Measurements from ENCODE around the gene FBXO8. TPM values are rescaled to one million over a fixed set of nuclear protein-coding genes. Genes with fewer than 3 reads are reported as not detected.

The FBXO8 gene
- polyA plus RNA-seq, 1 of the 3 experiments (the other 2 are of a cell fraction) = 16.0 TPM

GRCh38 chr4:174218127-174218790, 65.2 kb downstream of the FBXO8 start (continued):
- TF ChIP-seq RFX5 (IDR thresholded peaks at IDR 0.05; ENCODE audit: low read length) (no peak), NRF1 (IDR thresholded peaks at IDR 0.05; ENCODE audit: low read depth, low read length) (no peak), IRF3 (IDR thresholded peaks at IDR 0.05; ENCODE audit: low read depth, low read length) (no peak), MAX (IDR thresholded peaks at IDR 0.05; ENCODE audit: low read depth) (0 out of 2 replicates have a peak, but pooled peaks have one; percentile 11), ELF1 (IDR thresholded peaks at IDR 0.05) (no peak), RXRA (IDR thresholded peaks at IDR 0.05; ENCODE audit: borderline replicate concordance, low read depth) (no peak), RAD21 (IDR thresholded peaks at IDR 0.05; ENCODE audit: low read length) (no peak), CTCF (IDR thresholded peaks at IDR 0.05) (no peak)

GRCh38 chr4:174217273-174218126, 66.0 kb downstream of the FBXO8 start:
- H3K4me3 ChIP-seq (ENCODE audit: low read depth in 2 of 2, low read length in 1 of 2) = peak overlapping the region; percentile 50 to 62
- DNase-seq = peak; percentile 85
- H3K79me2 ChIP-seq (ENCODE audit: insufficient read depth) = no peaks in the 10 kb centered on the region
- TF ChIP-seq EZH2phosphoT487 (IDR thresholded peaks at IDR 0.05; ENCODE audit: borderline replicate concordance, low read depth) = no peak
- no peak for TF ChIP-seq NRF1 (IDR thresholded peaks at IDR 0.05; ENCODE audit: low read depth, low read length)
- TF ChIP-seq RXRA (IDR thresholded peaks at IDR 0.05; ENCODE audit: borderline replicate concordance, low read depth) = no peak
- peak; percentile 84 for TF ChIP-seq NFIC (IDR thresholded peaks at IDR 0.05; ENCODE audit: borderline replicate concordance)
- TF ChIP-seq MAX (IDR thresholded peaks at IDR 0.05; ENCODE audit: low read depth) = no peak
- no peak for TF ChIP-seq ELF1 (IDR thresholded peaks at IDR 0.05)
- TF ChIP-seq GATA2 (CRISPR knock-in tag; IDR thresholded peaks at IDR 0.05) = peak; percentile 67; the same call in 1 of the 2 replicates
- no peak; the same call in 1 of the 2 replicates for TF ChIP-seq SIN3A (IDR thresholded peaks at IDR 0.05; ENCODE audit: borderline replicate concordance, low read depth, low read length)
- TF ChIP-seq TEAD4 (IDR thresholded peaks at IDR 0.05; ENCODE audit: borderline replicate concordance, insufficient read depth) = peak; percentile 76
- peak; percentile 38; the same call in 1 of the 2 replicates for TF ChIP-seq MXI1 (IDR thresholded peaks at IDR 0.05; ENCODE audit: low read depth, low read length)
- TF ChIP-seq SMC3 (IDR thresholded peaks at IDR 0.05; ENCODE audit: low read depth, low read length) = peak; percentile 15; the same call in 1 of the 2 replicates
- TF ChIP-seq FOSL2 (IDR thresholded peaks at IDR 0.05; ENCODE audit: borderline replicate concordance, low read depth) = no peak
- TF ChIP-seq CTCF (IDR thresholded peaks at IDR 0.05) = peak; percentile 29
- no peak; the same call in 1 of the 2 replicates for TF ChIP-seq ZBTB33 (IDR thresholded peaks at IDR 0.05; ENCODE audit: borderline replicate concordance, low read depth)
- peak; percentile 97 for TF ChIP-seq RCOR1 (IDR thresholded peaks at IDR 0.05; ENCODE audit: low read length)
- no peak; the same call in 1 of the 2 replicates for TF ChIP-seq YY1 (IDR thresholded peaks at IDR 0.05; ENCODE audit: low read depth)

More at GRCh38 chr4:174217273-174218126, 66.0 kb downstream of the FBXO8 start:
- no peaks in the 10 kb centered on the region for H3K27me3 ChIP-seq (ENCODE audit: insufficient read depth)
- 14% methylated on average over 15 of the region's 41 CpGs for WGBS (ENCODE audit: low lambda C conversion rate)
- peak overlapping the region; percentile 88; the same call in 1 of the 2 replicates for H2AFZ ChIP-seq (ENCODE audit: low read depth)
- peak overlapping the region; percentile 96 for H3K4me2 ChIP-seq
- H4K20me1 ChIP-seq (ENCODE audit: insufficient read depth) = no peaks in the 10 kb centered on the region
- peak overlapping the region; percentile 31; the same call in 1 of the 2 replicates for H3K9ac ChIP-seq
- H3K9me2 ChIP-seq = no peaks in the 10 kb centered on the region
- peaks cover 11% of the 10 kb centered on the region for H3F3A ChIP-seq (replicated peaks; ENCODE audit: insufficient read depth)
- no peaks in the 10 kb centered on the region for H3K9me3 ChIP-seq
- peak overlapping the region; percentile 39 to 92; a peak in 3 of 4 replicates for H3K27ac ChIP-seq (ENCODE audit: low read depth in 2 of 2, low read length in 1 of 2)
- ChIA-PET CTCF (interaction anchor here (0.9 to 3.8 kb wide), 14 partner anchors 10 to 203 kb away, joined by 3 to 25 read pairs (median 4); no protein-coding TSS in a partner anchor), POLR2A (interaction anchor here (0.6 to 4.0 kb wide), 29 partner anchors 10 to 697 kb away, joined by 3 to 67 read pairs (median 6); partner anchors contain the start of genes CEP44, FBXO8 and HAND2)
- H3K4me1 ChIP-seq (ENCODE audit: control insufficient read depth in 1 of 2, insufficient read depth in 2 of 2, low read depth in 1 of 2, low read length in 1 of 2) = peaks cover 15 to 28% of the 10 kb centered on the region in 2 experiments; a peak in 3 of 4 replicates
- no peaks in the 10 kb centered on the region for H3K36me3 ChIP-seq (replicated peaks in 1 of 2; ENCODE audit: control insufficient read depth in 1 of 2, insufficient read depth in 2 of 2, low read length in 1 of 2)
